ENCODE results near the gene AKAP8L.

AKAP8L gene

DNA sequence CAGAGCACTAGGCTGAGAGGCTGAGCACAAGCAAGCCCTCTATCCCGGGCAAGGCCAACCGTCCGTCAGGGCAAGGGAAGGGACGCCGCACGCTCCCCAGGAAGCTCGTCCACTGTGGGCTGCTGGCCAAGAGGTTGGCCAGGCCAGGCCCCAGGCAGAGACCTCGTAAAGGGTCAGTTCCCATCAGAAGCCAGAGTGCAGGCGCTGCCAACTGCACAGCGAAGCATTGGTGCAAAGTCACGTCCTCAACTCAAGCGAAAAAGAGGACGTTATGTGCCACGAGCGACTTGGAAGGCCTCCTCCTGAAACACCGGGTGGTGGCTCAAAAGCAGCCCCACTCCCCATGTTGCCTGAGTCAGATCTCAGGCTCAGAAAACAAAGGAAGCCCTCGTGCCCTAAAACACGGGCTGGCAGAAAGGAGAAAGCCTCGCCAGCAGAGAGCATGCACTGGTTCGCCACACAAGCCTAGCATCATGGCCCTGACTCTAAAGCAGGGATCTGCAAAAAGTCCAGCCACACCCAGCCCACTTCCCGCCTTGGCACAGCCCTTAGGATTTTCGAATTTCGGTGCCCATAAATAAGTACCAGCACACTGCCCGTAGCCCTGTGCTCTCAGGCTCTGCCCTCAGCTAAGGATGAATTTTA is 43.9 kb downstream of the AKAP8L start:
- no peak for DNase-seq
- no peak overlapping the region for H3K23ac ChIP-seq (ENCODE audit: low read length)
- H3K14ac ChIP-seq (ENCODE audit: low read length): no peak overlapping the region
- H3K4me3 ChIP-seq (ENCODE audit: low read depth, low read length): no peak overlapping the region
- no peak overlapping the region for H2AK5ac ChIP-seq (ENCODE audit: low read length)
- no peak overlapping the region for H4K12ac ChIP-seq (ENCODE audit: low read depth, low read length)
- peaks cover 44 to 46% of the 10 kb centered on the region in 2 experiments for H3K36me3 ChIP-seq (ENCODE audit: control insufficient read depth in 1 of 2, insufficient read depth in 2 of 2, low read length in 2 of 2)
- no peak overlapping the region for H2BK5ac ChIP-seq (ENCODE audit: low read depth, low read length, poor library complexity)
- WGBS (ENCODE audit: extremely low coverage, insufficient coverage, insufficient read length): no CpG with 5 or more reads among the region's 24 CpGs
- H3K79me1 ChIP-seq (ENCODE audit: low read length): peaks cover 11% of the 10 kb centered on the region
- peaks cover 2% of the 10 kb centered on the region for H3K9me3 ChIP-seq (ENCODE audit: insufficient read depth, low read depth, low read length)
- H3K27me3 ChIP-seq (ENCODE audit: insufficient read depth, low read length): no peaks in the 10 kb centered on the region
- no peak overlapping the region for H3K27ac ChIP-seq (ENCODE audit: low read depth, low read length)
- no peak overlapping the region for H2BK12ac ChIP-seq (ENCODE audit: low read length)
- H3K4me1 ChIP-seq (ENCODE audit: control insufficient read depth in 1 of 2, insufficient read depth in 2 of 2, low read length in 2 of 2): peaks cover 2 to 12% of the 10 kb centered on the region in 2 experiments
- peak overlapping the region; percentile 16 for H3K9ac ChIP-seq (ENCODE audit: low read length)
- no peak overlapping the region for H3K4me2 ChIP-seq (ENCODE audit: low read length)
- H3K4ac ChIP-seq (ENCODE audit: low read depth, low read length): peak overlapping the region; percentile 64
- no peak overlapping the region for H2BK120ac ChIP-seq (ENCODE audit: insufficient read depth, low read length, poor library complexity)
- no peak overlapping the region for H4K8ac ChIP-seq (ENCODE audit: low read depth, low read length)
- peaks cover 33% of the 10 kb centered on the region for H3K79me2 ChIP-seq (ENCODE audit: control insufficient read depth, insufficient read depth, low read length, poor library complexity)
- no peak overlapping the region for H2AFZ ChIP-seq (ENCODE audit: insufficient read depth, low read length, poor library complexity)
- no peak overlapping the region for H4K91ac ChIP-seq (ENCODE audit: low read depth, low read length)
- H3K18ac ChIP-seq (ENCODE audit: low read length): no peak overlapping the region

DNA sequence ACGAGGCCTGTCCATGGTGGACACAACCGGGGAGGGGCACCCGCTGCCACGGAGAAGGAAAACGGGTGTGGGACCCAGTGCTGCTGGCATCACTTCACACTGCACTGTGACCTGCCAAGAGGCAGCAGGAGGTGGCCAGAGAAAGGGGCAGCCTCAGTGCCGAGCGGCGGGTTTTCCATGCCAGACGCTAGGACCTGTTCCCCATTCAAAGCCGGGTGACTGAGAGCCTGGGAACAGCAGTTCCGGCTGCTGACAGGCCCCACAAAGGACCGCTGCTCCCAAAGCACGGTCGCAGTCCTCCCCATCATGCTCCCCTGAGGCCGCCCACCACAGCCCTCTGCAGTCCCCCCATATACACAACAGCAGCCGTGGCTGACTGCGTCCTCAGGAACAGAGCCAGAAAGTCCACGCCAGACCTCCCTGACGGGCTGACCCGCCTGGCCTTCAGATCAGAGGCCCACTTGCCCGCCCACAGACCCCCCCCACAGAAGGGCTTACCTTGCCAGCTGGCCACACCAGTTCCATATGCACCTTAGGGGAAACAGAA is 44.6 kb downstream of the AKAP8L start:
- WGBS (ENCODE audit: extremely low coverage, insufficient coverage, insufficient read length): no CpG with 5 or more reads among the region's 21 CpGs

DNA sequence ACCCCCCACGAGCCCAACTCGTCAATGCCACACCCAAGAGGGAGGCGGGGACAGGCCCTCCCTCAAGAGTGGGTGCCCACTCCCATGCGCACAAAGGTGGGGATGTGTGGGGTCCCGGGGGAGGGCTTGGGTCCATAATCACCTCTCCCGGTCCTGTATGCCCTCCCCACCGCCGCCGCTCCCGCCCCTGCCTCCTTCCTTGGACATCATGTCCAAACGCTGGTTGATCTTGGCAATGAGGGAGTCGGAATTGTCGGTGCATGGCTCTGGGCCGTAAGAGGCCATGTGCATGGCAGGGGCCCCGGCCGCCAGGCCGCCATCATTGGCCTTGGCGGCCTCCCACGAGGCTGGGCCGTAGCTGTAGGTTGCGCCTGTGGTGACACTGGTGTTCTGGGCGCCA is 45.1 kb downstream of the AKAP8L start:
- Histone ChIP-seq H4K91ac (ENCODE audit: low read depth, low read length) (no peak overlapping the region), H2AFZ (ENCODE audit: insufficient read depth, low read length, poor library complexity) (no peak overlapping the region), H3K14ac (ENCODE audit: low read length) (no peak overlapping the region), H3K27me3 (ENCODE audit: insufficient read depth, low read length) (no peaks in the 10 kb centered on the region), H3K27ac (ENCODE audit: low read depth, low read length) (no peak overlapping the region), H3K4ac (ENCODE audit: low read depth, low read length) (peak overlapping the region; percentile 5), H2BK5ac (ENCODE audit: low read depth, low read length, poor library complexity) (no peak overlapping the region), H3K36me3 (ENCODE audit: control insufficient read depth in 1 of 2, insufficient read depth in 2 of 2, low read length in 2 of 2) (peaks cover 57 to 59% of the 10 kb centered on the region in 2 experiments), H2BK12ac (ENCODE audit: low read length) (no peak overlapping the region), H2BK120ac (ENCODE audit: insufficient read depth, low read length, poor library complexity) (no peak overlapping the region), H3K4me3 (ENCODE audit: low read depth, low read length) (no peak overlapping the region), H3K79me2 (ENCODE audit: control insufficient read depth, insufficient read depth, low read length, poor library complexity) (peaks cover 24% of the 10 kb centered on the region), H3K9me3 (ENCODE audit: insufficient read depth, low read depth, low read length) (peaks cover 2% of the 10 kb centered on the region), H4K8ac (ENCODE audit: low read depth, low read length) (no peak overlapping the region), H3K79me1 (ENCODE audit: low read length) (peaks cover 1% of the 10 kb centered on the region), H3K9ac (ENCODE audit: low read length) (no peak overlapping the region), H3K4me2 (ENCODE audit: low read length) (no peak overlapping the region), H3K4me1 (ENCODE audit: control insufficient read depth in 1 of 2, insufficient read depth in 2 of 2, low read length in 2 of 2) (peaks cover 2 to 12% of the 10 kb centered on the region in 2 experiments), H2AK5ac (ENCODE audit: low read length) (no peak overlapping the region), H3K18ac (ENCODE audit: low read length) (no peak overlapping the region), H3K23ac (ENCODE audit: low read length) (no peak overlapping the region), H4K12ac (ENCODE audit: low read depth, low read length) (no peak overlapping the region)
- no peak for DNase-seq
- no CpG with 5 or more reads among the region's 22 CpGs for WGBS (ENCODE audit: extremely low coverage, insufficient coverage, insufficient read length)

More for the DNA sequence above, 44.6 kb downstream of the AKAP8L start:
- Histone ChIP-seq H3K79me2 (ENCODE audit: control insufficient read depth, insufficient read depth, low read length, poor library complexity) (peaks cover 29% of the 10 kb centered on the region), H3K4ac (ENCODE audit: low read depth, low read length) (peak overlapping the region; percentile 64), H4K12ac (ENCODE audit: low read depth, low read length) (no peak overlapping the region), H3K18ac (ENCODE audit: low read length) (no peak overlapping the region), H3K27me3 (ENCODE audit: insufficient read depth, low read length) (no peaks in the 10 kb centered on the region), H3K9ac (ENCODE audit: low read length) (no peak overlapping the region), H3K9me3 (ENCODE audit: insufficient read depth, low read depth, low read length) (peaks cover 2% of the 10 kb centered on the region), H3K36me3 (ENCODE audit: control insufficient read depth in 1 of 2, insufficient read depth in 2 of 2, low read length in 2 of 2) (peaks cover 52 to 54% of the 10 kb centered on the region in 2 experiments), H3K23ac (ENCODE audit: low read length) (no peak overlapping the region), H2BK5ac (ENCODE audit: low read depth, low read length, poor library complexity) (no peak overlapping the region), H2AFZ (ENCODE audit: insufficient read depth, low read length, poor library complexity) (no peak overlapping the region), H2AK5ac (ENCODE audit: low read length) (no peak overlapping the region), H2BK12ac (ENCODE audit: low read length) (no peak overlapping the region), H3K4me1 (ENCODE audit: control insufficient read depth in 1 of 2, insufficient read depth in 2 of 2, low read length in 2 of 2) (peaks cover 2 to 12% of the 10 kb centered on the region in 2 experiments), H4K91ac (ENCODE audit: low read depth, low read length) (no peak overlapping the region), H3K27ac (ENCODE audit: low read depth, low read length) (no peak overlapping the region), H3K79me1 (ENCODE audit: low read length) (peaks cover 6% of the 10 kb centered on the region), H2BK120ac (ENCODE audit: insufficient read depth, low read length, poor library complexity) (no peak overlapping the region), H3K4me3 (ENCODE audit: low read depth, low read length) (no peak overlapping the region), H3K4me2 (ENCODE audit: low read length) (no peak overlapping the region), H3K14ac (ENCODE audit: low read length) (no peak overlapping the region), H4K8ac (ENCODE audit: low read depth, low read length) (no peak overlapping the region)
- no peak for DNase-seq

DNA sequence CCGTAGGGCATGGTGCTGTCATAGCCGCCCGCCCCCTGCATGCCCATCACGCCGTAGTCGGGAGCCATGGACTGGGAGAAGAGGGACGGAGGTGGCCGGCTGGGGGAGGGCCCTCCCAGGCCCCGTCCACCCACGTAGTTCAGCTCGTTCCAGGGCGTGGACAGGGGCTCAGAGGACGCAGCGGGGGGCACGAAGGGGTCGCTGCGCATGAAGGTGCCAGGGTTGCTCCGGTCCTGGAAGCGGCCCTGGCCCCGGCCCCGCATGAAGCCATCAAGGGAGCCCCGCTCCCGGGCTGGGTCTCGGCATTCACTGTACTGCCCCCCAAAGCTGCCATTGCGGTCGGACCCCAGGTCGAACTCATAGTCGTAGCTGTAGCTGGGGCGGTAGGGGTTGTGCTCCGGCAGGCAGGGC is 45.9 kb downstream of the AKAP8L start:
- DNase-seq: no peak
- no peak overlapping the region for H3K4me2 ChIP-seq (ENCODE audit: low read length)
- peaks cover 2% of the 10 kb centered on the region for H3K9me3 ChIP-seq (ENCODE audit: insufficient read depth, low read depth, low read length)
- WGBS (ENCODE audit: extremely low coverage, insufficient coverage, insufficient read length): no CpG with 5 or more reads among the region's 30 CpGs
- H4K8ac ChIP-seq (ENCODE audit: low read depth, low read length): no peak overlapping the region
- no peak overlapping the region for H2BK12ac ChIP-seq (ENCODE audit: low read length)
- H3K4me3 ChIP-seq (ENCODE audit: low read depth, low read length): no peak overlapping the region
- H2AK5ac ChIP-seq (ENCODE audit: low read length): no peak overlapping the region
- no peak overlapping the region for H3K14ac ChIP-seq (ENCODE audit: low read length)
- no peak overlapping the region for H2AFZ ChIP-seq (ENCODE audit: insufficient read depth, low read length, poor library complexity)
- H3K18ac ChIP-seq (ENCODE audit: low read length): no peak overlapping the region
- no peak overlapping the region for H3K9ac ChIP-seq (ENCODE audit: low read length)
- H4K12ac ChIP-seq (ENCODE audit: low read depth, low read length): no peak overlapping the region
- no peak overlapping the region for H3K27ac ChIP-seq (ENCODE audit: low read depth, low read length)
- no peak overlapping the region for H2BK5ac ChIP-seq (ENCODE audit: low read depth, low read length, poor library complexity)
- no peaks in the 10 kb centered on the region for H3K27me3 ChIP-seq (ENCODE audit: insufficient read depth, low read length)
- no peak overlapping the region for H3K23ac ChIP-seq (ENCODE audit: low read length)
- no peak overlapping the region for H2BK120ac ChIP-seq (ENCODE audit: insufficient read depth, low read length, poor library complexity)
- no peaks in the 10 kb centered on the region for H3K79me1 ChIP-seq (ENCODE audit: low read length)
- peaks cover 2 to 10% of the 10 kb centered on the region in 2 experiments for H3K4me1 ChIP-seq (ENCODE audit: control insufficient read depth in 1 of 2, insufficient read depth in 2 of 2, low read length in 2 of 2)
- H3K36me3 ChIP-seq (ENCODE audit: control insufficient read depth in 1 of 2, insufficient read depth in 2 of 2, low read length in 2 of 2): peaks cover 65 to 67% of the 10 kb centered on the region in 2 experiments
- H3K79me2 ChIP-seq (ENCODE audit: control insufficient read depth, insufficient read depth, low read length, poor library complexity): peaks cover 19% of the 10 kb centered on the region
- H4K91ac ChIP-seq (ENCODE audit: low read depth, low read length): no peak overlapping the region
- no peak overlapping the region for H3K4ac ChIP-seq (ENCODE audit: low read depth, low read length)

Measured in trophoblast cell (in vitro differentiated cells and primary cell).